K562 (cell line): ENCODE results near the gene H2AZ2. TPM values are rescaled to one million over a fixed set of nuclear protein-coding genes. Genes with fewer than 3 reads are reported as not detected.

Source experiments
- ARID1B ChIP-seq: fragments of 450-650 bp; IDR thresholded peaks from 2 replicates; pipeline ENCODE4 v1.6.1; 2016; ENCODE audit warnings: antibody characterized with exemption, mild to moderate bottlenecking, inconsistent platforms
- CBFB ChIP-seq: sonication (generic); formaldehyde crosslinking; IDR thresholded peaks from 2 replicates; pipeline ENCODE4 v1.4.0; 2020; ENCODE audit warnings: mild to moderate bottlenecking, missing genetic modification reagents
- ETS2 ChIP-seq: IDR thresholded peaks from 2 replicates; pipeline ENCODE4 v1.6.1; 2016; ENCODE audit warnings: borderline replicate concordance, missing genetic modification characterization, mild to moderate bottlenecking, moderate library complexity, missing compliant biosample characterization; ENCODE audit not compliant: poor library complexity, severe bottlenecking
- FOXJ3 ChIP-seq: sonication (generic); formaldehyde crosslinking; IDR thresholded peaks from 2 replicates; pipeline ENCODE4 v1.4.0; 2020; ENCODE audit warnings: mild to moderate bottlenecking, missing genetic modification reagents
- KHSRP ChIP-seq: fragments of 450-650 bp; IDR thresholded peaks from 2 replicates; pipeline ENCODE4 v1.6.1; 2017
- KLF6 ChIP-seq: fragments of 250-450 bp; sonication (Bioruptor Pico); IDR thresholded peaks from 2 replicates; pipeline ENCODE4 v1.4.0; 2020; ENCODE audit warnings: mild to moderate bottlenecking, moderate library complexity, borderline replicate concordance
- MCM7 ChIP-seq, 2 experiments: fragments of 450-650 bp; IDR thresholded peaks; 2 replicates each; pipeline ENCODE4 v1.6.1; 2016 to 2018
- PTTG1 ChIP-seq: fragments of 450-650 bp; IDR thresholded peaks from 2 replicates; pipeline ENCODE4 v1.6.1; 2016; ENCODE audit warnings: low read depth, mild to moderate bottlenecking, missing genetic modification characterization, missing compliant biosample characterization
- RBM14 ChIP-seq: fragments of 200-400 bp; formaldehyde crosslinking; IDR thresholded peaks from 2 replicates; pipeline ENCODE4 v1.6.1; 2018; ENCODE audit warnings: low read depth, mild to moderate bottlenecking, low read length, moderate library complexity, borderline replicate concordance; ENCODE audit not compliant: insufficient read depth
- SETDB1 ChIP-seq: IDR thresholded peaks from one replicate; pipeline ENCODE4 v1.6.1; 2012; ENCODE audit warnings: low read length, control low read depth, inconsistent platforms
- SIX5 ChIP-seq, 2 experiments: IDR thresholded peaks; 2 replicates each; pipeline ENCODE4 v1.6.1; 2011; ENCODE audit warnings: low read length in 2 of 2, borderline replicate concordance in 1 of 2, low read depth in 1 of 2, mild to moderate bottlenecking in 1 of 2, moderate library complexity in 1 of 2; ENCODE audit not compliant: insufficient read depth in 1 of 2
- SREBF2 ChIP-seq: sonication (generic); formaldehyde crosslinking; IDR thresholded peaks from 2 replicates; pipeline ENCODE4 v1.4.0; 2020; ENCODE audit warnings: mild to moderate bottlenecking, missing genetic modification reagents
- TSC22D4 ChIP-seq: fragments of 450-650 bp; IDR thresholded peaks from 2 replicates; pipeline ENCODE4 v1.6.1; 2016; ENCODE audit warnings: missing genetic modification characterization, missing biosample characterization, control low read depth
- ZBTB26 ChIP-seq: fragments of 450-650 bp; formaldehyde crosslinking; IDR thresholded peaks from 2 replicates; pipeline ENCODE4 v1.4.0; 2022; ENCODE audit warnings: missing genetic modification characterization
- ZFP1 ChIP-seq: fragments of 450-650 bp; formaldehyde crosslinking; IDR thresholded peaks from 2 replicates; pipeline ENCODE4 v1.4.0; 2020; ENCODE audit warnings: mild to moderate bottlenecking, mixed read lengths
- ZNF121 ChIP-seq: sonication (generic); formaldehyde crosslinking; conservative IDR thresholded peaks from 2 replicates; pipeline ENCODE4 v1.8.0; 2022; ENCODE audit warnings: missing genetic modification reagents
- ZNF212 ChIP-seq: fragments of 450-650 bp; formaldehyde crosslinking; IDR thresholded peaks from 2 replicates; pipeline ENCODE4 v1.4.0; 2020; ENCODE audit warnings: mild to moderate bottlenecking
- ZNF316 ChIP-seq: fragments of 450-650 bp; IDR thresholded peaks from 2 replicates; pipeline ENCODE4 v1.6.1; 2016
- ZNF511 ChIP-seq: sonication (generic); formaldehyde crosslinking; IDR thresholded peaks from 2 replicates; pipeline ENCODE4 v1.8.0; 2022; ENCODE audit warnings: mild to moderate bottlenecking, missing genetic modification reagents
- polyA plus RNA-seq, 8 experiments: library from polyadenylated mRNA; depleted of rRNA in 4 of 8; stranded (reverse) in 5 of 8; unstranded in 3 of 8; fragments of >200 nt; fragmentation: Nextera tagmentation in 2 of 8; fragmentation: Illumina TruSeq in 1 of 8; extraction: Ambion mirVana in 2 of 8; extraction: Trizol in 1 of 8; gene quantifications; 2 replicates each; pipeline versions ENCODE4 v1.2.1 to v1.2.3, GENCODE V29; 2011 to 2014; ENCODE audit warnings: inconsistent platforms in 1 of 8, missing spikeins in 1 of 8
- total RNA-seq, 7 experiments: library from RNA; depleted of rRNA in 6 of 7; stranded (reverse); fragments of >200 nt in 6 of 7; fragmentation: Illumina TruSeq in 2 of 7; extraction: Trizol in 2 of 7; gene quantifications; 2 replicates each; pipeline versions ENCODE4 v1.2.1 to v1.2.3, GENCODE V29; 2011 to 2021; ENCODE audit warnings: low replicate concordance in 1 of 7
- TF ChIP-seq, protein P1 (sequence below): sonication (generic); IDR thresholded peaks from 2 replicates; pipeline ENCODE4 v1.6.1; 2016
- TF ChIP-seq, protein P2 (sequence below), 3 experiments: fragments of 200-800 bp in 1 of 3; sonication (Bioruptor generic) in 1 of 3; sonication (generic) in 1 of 3; formaldehyde crosslinking in 1 of 3; IDR thresholded peaks; 2 replicates each; pipeline versions ENCODE4 v1.6.1 to v1.8.0; 2016 to 2022; ENCODE audit warnings: mild to moderate bottlenecking in 2 of 3, missing compliant biosample characterization in 2 of 3, missing genetic modification characterization in 2 of 3, missing genetic modification reagents in 1 of 3
- TF ChIP-seq, protein P3 (sequence below): IDR thresholded peaks from 2 replicates; pipeline ENCODE4 v1.6.1; 2014; ENCODE audit warnings: antibody characterized with exemption

H2AZ2 gene
- total and polyA plus RNA-seq, 9 of the 15 experiments (the other 6 are each of a cell fraction or from before 2014, with no cell fraction given), result 105 to 382 (median 286) TPM

GRCh38 chr7:44796504-44797328 lies 51.2 kb downstream of the H2AZ2 start, which contains the start of gene PPIA (continued):
- TF ChIP-seq ARID1B, result no peak
- no peak for TF ChIP-seq ZBTB26
- TF ChIP-seq ZNF316, result no peak
- TF ChIP-seq, protein P1, sequence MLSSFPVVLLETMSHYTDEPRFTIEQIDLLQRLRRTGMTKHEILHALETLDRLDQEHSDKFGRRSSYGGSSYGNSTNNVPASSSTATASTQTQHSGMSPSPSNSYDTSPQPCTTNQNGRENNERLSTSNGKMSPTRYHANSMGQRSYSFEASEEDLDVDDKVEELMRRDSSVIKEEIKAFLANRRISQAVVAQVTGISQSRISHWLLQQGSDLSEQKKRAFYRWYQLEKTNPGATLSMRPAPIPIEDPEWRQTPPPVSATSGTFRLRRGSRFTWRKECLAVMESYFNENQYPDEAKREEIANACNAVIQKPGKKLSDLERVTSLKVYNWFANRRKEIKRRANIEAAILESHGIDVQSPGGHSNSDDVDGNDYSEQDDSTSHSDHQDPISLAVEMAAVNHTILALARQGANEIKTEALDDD, result no peak
- no peak for TF ChIP-seq ZNF212 (CRISPR knock-in tag)
- TF ChIP-seq KHSRP, result no peak
- TF ChIP-seq ZFP1 (CRISPR knock-in tag), result no peak
- peak; percentile 81; the same call in 1 of the 2 replicates for TF ChIP-seq KLF6 (CRISPR knock-in tag)
- no peak for TF ChIP-seq SIX5 (IDR thresholded peaks at IDR 0.05; ENCODE audit: borderline replicate concordance in 1 of 2, insufficient read depth in 1 of 2, low read depth in 1 of 2, low read length in 2 of 2)
- no peak for TF ChIP-seq MCM7 (IDR thresholded peaks at IDR 0.05)
- no peak for TF ChIP-seq PTTG1 (tag)
- TF ChIP-seq TSC22D4 (tag), result no peak
- TF ChIP-seq SREBF2 (CRISPR knock-in tag), result no peak
- peak; percentile 92; the same call in 1 of the 2 replicates for TF ChIP-seq RBM14
- TF ChIP-seq, protein P2, sequence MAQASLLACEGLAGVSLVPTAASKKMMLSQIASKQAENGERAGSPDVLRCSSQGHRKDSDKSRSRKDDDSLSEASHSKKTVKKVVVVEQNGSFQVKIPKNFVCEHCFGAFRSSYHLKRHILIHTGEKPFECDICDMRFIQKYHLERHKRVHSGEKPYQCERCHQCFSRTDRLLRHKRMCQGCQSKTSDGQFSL (CRISPR knock-in tag; IDR thresholded peaks at IDR 0.05), result peak; percentile 12; the same call in 1 of the 2 replicates
- TF ChIP-seq, protein P2 (tag; IDR thresholded peaks at IDR 0.05), result no peak
- TF ChIP-seq ZNF511, result peak; percentile 61
- TF ChIP-seq CBFB, result no peak
- TF ChIP-seq SETDB1, result no peak
- TF ChIP-seq, protein P3, sequence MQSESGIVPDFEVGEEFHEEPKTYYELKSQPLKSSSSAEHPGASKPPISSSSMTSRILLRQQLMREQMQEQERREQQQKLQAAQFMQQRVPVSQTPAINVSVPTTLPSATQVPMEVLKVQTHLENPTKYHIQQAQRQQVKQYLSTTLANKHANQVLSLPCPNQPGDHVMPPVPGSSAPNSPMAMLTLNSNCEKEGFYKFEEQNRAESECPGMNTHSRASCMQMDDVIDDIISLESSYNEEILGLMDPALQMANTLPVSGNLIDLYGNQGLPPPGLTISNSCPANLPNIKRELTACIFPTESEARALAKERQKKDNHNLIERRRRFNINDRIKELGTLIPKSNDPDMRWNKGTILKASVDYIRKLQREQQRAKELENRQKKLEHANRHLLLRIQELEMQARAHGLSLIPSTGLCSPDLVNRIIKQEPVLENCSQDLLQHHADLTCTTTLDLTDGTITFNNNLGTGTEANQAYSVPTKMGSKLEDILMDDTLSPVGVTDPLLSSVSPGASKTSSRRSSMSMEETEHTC, result no peak; the same call in 1 of the 2 replicates
- no peak for TF ChIP-seq FOXJ3
- no peak for TF ChIP-seq ETS2 (tag)
- TF ChIP-seq ZNF121 (CRISPR knock-in tag), result no peak
